Kidney (tissue), 14 donors: Measurements from ENCODE around the gene NCOA3. TPM values are rescaled to one million over a fixed set of nuclear protein-coding genes. Genes with fewer than 3 reads are reported as not detected.

Experiments
- DNase-seq, 5 donors: peaks; one replicate each; pipeline ENCODE4 v3.0.0-alpha.2; 2013 to 2020
- FAIRE-seq: peaks from 2 replicates; lab custom pipeline; 2012; peaks lifted over from hg19 to GRCh38; lab: Jason Lieb, UNC
- H3K27ac ChIP-seq, 2 donors: one replicate each; pipeline ENCODE4 v1.7.0; 2013; ENCODE audit warnings: low read depth in 2 of 2, low read length in 2 of 2, inconsistent platforms in 1 of 2
- H3K27me3 ChIP-seq: one replicate; pipeline ENCODE4 v1.7.1; 2013; ENCODE audit warnings: low read length, inconsistent platforms; ENCODE audit not compliant: control insufficient read depth, insufficient read depth
- H3K36me3 ChIP-seq, 3 donors: one replicate each; pipeline versions ENCODE4 v1.7.0 to v1.7.1; 2013; ENCODE audit warnings: low read length in 3 of 3, control low read depth in 1 of 3, inconsistent platforms in 1 of 3; ENCODE audit not compliant: insufficient read depth in 3 of 3, control insufficient read depth in 2 of 3
- H3K4me1 ChIP-seq, 3 donors: one replicate each; pipeline versions ENCODE4 v1.7.0 to v1.7.1; 2013; ENCODE audit warnings: low read length in 3 of 3, inconsistent platforms in 1 of 3, low read depth in 1 of 3; ENCODE audit not compliant: control insufficient read depth in 2 of 3, insufficient read depth in 2 of 3
- H3K4me3 ChIP-seq, 3 donors: one replicate each; pipeline versions ENCODE4 v1.7.0 to v1.8.1; 2013; ENCODE audit warnings: low read length in 3 of 3, control low read depth in 1 of 3, inconsistent platforms in 1 of 3
- H3K9ac ChIP-seq, 3 donors: one replicate each; pipeline versions ENCODE4 v1.7.0 to v1.7.1; 2013; ENCODE audit warnings: low read length in 3 of 3, control low read depth in 1 of 3, inconsistent platforms in 1 of 3
- H3K9me3 ChIP-seq, 3 donors: one replicate each; pipeline versions ENCODE4 v1.7.0 to v1.7.1; 2013; ENCODE audit warnings: low read length in 3 of 3, control low read depth in 1 of 3, inconsistent platforms in 1 of 3; ENCODE audit not compliant: control insufficient read depth in 2 of 3, insufficient read depth in 1 of 3
- intact Hi-C: fragments of 100-400 bp; cut with DNase I; formaldehyde crosslinking; loops from one replicate; pipeline ENCODE4 v1.11.1; 2022
- polyA plus RNA-seq: library from polyadenylated mRNA; stranded (reverse); fragments of 350-450 nt; fragmentation: Illumina TruSeq; extraction: RNeasy Lipid Tissue Mini Kit (QIAGEN cat#74804); gene quantifications from one replicate; pipeline ENCODE4 v1.2.3, GENCODE V29; 2014; ENCODE audit warnings: low read depth, low replicate concordance; ENCODE audit not compliant: insufficient read depth
- total RNA-seq: library from RNA; stranded (reverse); fragmentation: NEBNext Ultra II Directional; extraction: Animal tissue kit (Norgen Biotek cat#: 25700); gene quantifications from one replicate; pipeline ENCODE4 v1.2.1, GENCODE V29; 2021
- TF ChIP-seq, protein P1 (sequence below): IDR thresholded peaks from 3 replicates; pipeline ENCODE4 v1.5.1; 2012; ENCODE audit warnings: mild to moderate bottlenecking, moderate library complexity, borderline replicate concordance; ENCODE audit not compliant: insufficient read depth; ENCODE audit errors: extremely low read depth
- donor health status: control.
- donor health status: control.
- donor health status: control.
- donor health status: control.
- donor health status: control.
- donor health status: DM: yes; HTN: yes; CAD: no.
- donor health status: Normal renal cell carcinoma (clear cell type).

Gene NCOA3
- total and polyA plus RNA-seq, 2 donors from 2014 or later = 4.9 to 38.8 TPM

DNA sequence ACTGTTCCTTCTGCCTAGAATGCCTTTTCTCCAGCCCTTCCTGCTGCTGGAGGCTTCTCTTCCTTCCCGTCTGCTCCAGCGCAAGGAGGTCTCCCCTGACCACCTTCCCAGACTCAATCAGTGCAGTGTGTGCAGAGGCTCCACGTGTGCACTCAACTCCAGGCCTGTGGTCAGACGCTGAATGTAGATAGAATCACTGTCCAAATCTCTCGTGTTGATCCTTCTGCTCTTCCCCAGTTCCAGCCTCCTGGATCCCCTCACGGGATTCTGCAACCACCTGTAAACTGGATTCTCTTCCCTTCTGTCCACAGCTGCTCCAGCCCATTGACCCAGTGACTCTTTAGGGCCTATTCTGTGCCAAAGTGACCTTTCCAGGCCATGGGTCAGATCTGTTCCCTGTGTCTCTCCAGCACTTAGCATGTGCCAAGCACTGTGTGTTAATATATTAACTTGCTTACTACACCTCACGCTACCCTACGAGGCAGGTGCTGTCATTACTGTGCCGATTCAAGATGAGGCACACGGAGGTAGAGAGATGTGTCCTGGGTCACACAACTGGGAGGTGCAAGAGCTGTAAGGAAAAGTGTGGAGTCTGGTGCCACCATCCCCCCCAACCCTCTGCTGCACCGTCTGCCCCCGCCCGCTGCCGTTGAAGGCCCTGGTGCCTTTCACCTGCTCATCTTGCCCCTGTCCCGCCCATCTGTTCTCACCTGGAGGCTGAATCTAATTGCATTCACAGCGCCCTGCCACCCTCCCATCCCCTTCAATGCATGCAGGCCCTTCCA, 171.4 kb downstream of the NCOA3 start:
- H3K27ac ChIP-seq = no peak overlapping the region
- FAIRE-seq = no peak
- H3K9ac ChIP-seq = no peak overlapping the region
- H3K4me1 ChIP-seq = peaks cover 0 to 5% (median 0%) of the 10 kb centered on the region in 3 donors
- intact Hi-C loops = no loop called here
- H3K9me3 ChIP-seq = no peaks in the 10 kb centered on the region
- no peak for DNase-seq
- TF ChIP-seq, protein P1, sequence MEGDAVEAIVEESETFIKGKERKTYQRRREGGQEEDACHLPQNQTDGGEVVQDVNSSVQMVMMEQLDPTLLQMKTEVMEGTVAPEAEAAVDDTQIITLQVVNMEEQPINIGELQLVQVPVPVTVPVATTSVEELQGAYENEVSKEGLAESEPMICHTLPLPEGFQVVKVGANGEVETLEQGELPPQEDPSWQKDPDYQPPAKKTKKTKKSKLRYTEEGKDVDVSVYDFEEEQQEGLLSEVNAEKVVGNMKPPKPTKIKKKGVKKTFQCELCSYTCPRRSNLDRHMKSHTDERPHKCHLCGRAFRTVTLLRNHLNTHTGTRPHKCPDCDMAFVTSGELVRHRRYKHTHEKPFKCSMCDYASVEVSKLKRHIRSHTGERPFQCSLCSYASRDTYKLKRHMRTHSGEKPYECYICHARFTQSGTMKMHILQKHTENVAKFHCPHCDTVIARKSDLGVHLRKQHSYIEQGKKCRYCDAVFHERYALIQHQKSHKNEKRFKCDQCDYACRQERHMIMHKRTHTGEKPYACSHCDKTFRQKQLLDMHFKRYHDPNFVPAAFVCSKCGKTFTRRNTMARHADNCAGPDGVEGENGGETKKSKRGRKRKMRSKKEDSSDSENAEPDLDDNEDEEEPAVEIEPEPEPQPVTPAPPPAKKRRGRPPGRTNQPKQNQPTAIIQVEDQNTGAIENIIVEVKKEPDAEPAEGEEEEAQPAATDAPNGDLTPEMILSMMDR = no peak
- H3K27me3 ChIP-seq = no peaks in the 10 kb centered on the region
- H3K36me3 ChIP-seq = no peaks in the 10 kb centered on the region
- no peak overlapping the region for H3K4me3 ChIP-seq

DNA sequence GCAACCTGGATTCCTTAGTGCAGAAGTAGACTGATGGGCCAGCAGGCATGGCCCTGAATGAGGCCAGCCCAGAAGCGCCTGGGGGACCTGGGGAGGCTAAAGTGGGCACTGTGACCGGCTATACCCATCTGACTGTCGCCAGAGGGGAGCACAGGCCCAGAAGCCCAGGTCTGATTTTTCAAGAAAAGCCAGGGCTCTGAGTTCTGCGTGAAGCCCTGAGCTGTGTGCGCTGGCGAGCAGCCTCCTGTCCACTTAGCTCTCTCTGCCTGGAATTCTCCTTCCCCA, 171.9 kb downstream of the NCOA3 start:
- DNase-seq (no peak), FAIRE-seq (no peak)
- Histone ChIP-seq H3K36me3 (no peaks in the 10 kb centered on the region), H3K4me1 (peaks cover 0 to 1% (median 0%) of the 10 kb centered on the region in 3 donors), H3K9me3 (no peaks in the 10 kb centered on the region), H3K9ac (no peak overlapping the region), H3K4me3 (no peak overlapping the region), H3K27me3 (no peaks in the 10 kb centered on the region), H3K27ac (no peak overlapping the region)
- intact Hi-C loops = no loop called here
- TF ChIP-seq, protein P1 = no peak

DNA sequence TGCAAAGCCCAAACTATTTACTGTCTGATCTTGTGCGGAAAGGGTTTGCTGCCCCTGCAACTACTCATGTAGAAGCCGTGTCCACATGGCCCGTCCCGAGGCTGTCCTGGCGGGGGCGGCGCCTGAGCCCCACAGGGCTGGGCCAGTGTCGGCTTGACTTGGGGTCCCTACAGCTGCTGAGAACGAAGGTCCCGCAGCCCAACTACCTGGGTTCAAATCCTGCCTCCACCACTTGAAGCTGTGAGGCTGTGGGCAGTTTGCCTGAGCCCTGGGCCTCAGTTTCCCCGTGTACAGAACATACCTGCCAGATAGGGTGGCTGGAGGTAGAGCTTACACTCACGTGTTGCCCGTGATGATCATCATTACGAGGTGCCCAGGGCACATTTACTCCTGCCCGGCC, 172.5 kb downstream of the NCOA3 start:
- no peak overlapping the region for H3K9ac ChIP-seq
- H3K9me3 ChIP-seq = no peaks in the 10 kb centered on the region
- DNase-seq (no peak), FAIRE-seq (no peak)
- H3K27ac ChIP-seq = no peak overlapping the region
- no peaks in the 10 kb centered on the region for H3K4me1 ChIP-seq
- no peak overlapping the region for H3K4me3 ChIP-seq
- H3K27me3 ChIP-seq = no peaks in the 10 kb centered on the region
- H3K36me3 ChIP-seq = no peaks in the 10 kb centered on the region
- intact Hi-C loops = no loop called here
- TF ChIP-seq, protein P1 = no peak
